Suppressor macrophage treated with lipopolysaccharide for 4 hours (primary cell): Measurements from ENCODE around the gene PFKFB3.

Experiments
- DNase-seq: peaks from one replicate; pipeline ENCODE4 v3.0.0-alpha.2; 2020

Gene PFKFB3

GRCh38 chr10:6221971-6222751 lies 19.4 kb downstream of the PFKFB3 start:
- no peak for DNase-seq

- DNase-seq = no peak
Measured at GRCh38 chr10:6222755-6223154, 20.0 kb downstream of the PFKFB3 start.

- no peak for DNase-seq
Measured at GRCh38 chr10:6223981-6224380, 21.2 kb downstream of the PFKFB3 start.

- no peak for DNase-seq
Measured at GRCh38 chr10:6224781-6225180, 22.0 kb downstream of the PFKFB3 start.

GRCh38 chr10:6225263-6225814 lies 22.6 kb downstream of the PFKFB3 start:
- no peak for DNase-seq

GRCh38 chr10:6226216-6226615 lies 23.5 kb downstream of the PFKFB3 start:
- DNase-seq = no peak

- no peak for DNase-seq
Measured at GRCh38 chr10:6227346-6227745, 24.6 kb downstream of the PFKFB3 start.

- DNase-seq = no peak
Measured at GRCh38 chr10:6228010-6228511, 25.3 kb downstream of the PFKFB3 start.

GRCh38 chr10:6228647-6229046 lies 25.9 kb downstream of the PFKFB3 start:
- DNase-seq = no peak

- DNase-seq = no peak
Measured at GRCh38 chr10:6229290-6229689, 26.6 kb downstream of the PFKFB3 start.

- DNase-seq = no peak
Measured at GRCh38 chr10:6229746-6230145, 27.0 kb downstream of the PFKFB3 start.

- no peak for DNase-seq
Measured at GRCh38 chr10:6230315-6230714, 27.6 kb downstream of the PFKFB3 start.

GRCh38 chr10:6231146-6231545 lies 28.4 kb downstream of the PFKFB3 start:
- no peak for DNase-seq

GRCh38 chr10:6231730-6232129 lies 29.0 kb downstream of the PFKFB3 start:
- DNase-seq = no peak

GRCh38 chr10:6232225-6232807 lies 29.6 kb downstream of the PFKFB3 start:
- no peak for DNase-seq

- DNase-seq = no peak
Measured at GRCh38 chr10:6232846-6233724, 30.4 kb downstream of the PFKFB3 start.

- DNase-seq = no peak
Measured at GRCh38 chr10:6233725-6234277, 31.1 kb downstream of the PFKFB3 start.

GRCh38 chr10:6234371-6234770 lies 31.6 kb downstream of the PFKFB3 start:
- no peak for DNase-seq

- DNase-seq = peak; percentile 61
Measured at GRCh38 chr10:6236349-6237198, 33.8 kb downstream of the PFKFB3 start.

- DNase-seq = peak; percentile 63
Measured at GRCh38 chr10:6237199-6237530, 34.4 kb downstream of the PFKFB3 start.

GRCh38 chr10:6238587-6239212 lies 36.0 kb downstream of the PFKFB3 start:
- DNase-seq = peak; percentile 43
